Stimulated activated naive CD8-positive, alpha-beta T cell treated with anti-CD3 and anti-CD28 coated beads, Interleukin-15, Interleukin-2, amounts not matched to agents 100 ng/mL and 50 ng/mL, for 24 hours (primary cell): ENCODE results near the gene C19orf25.
"Not testable (repeated sequence)": the region's sequence is repeated elsewhere in the genome, so short reads cannot be mapped to it uniquely, and the experiment has no call there.

ENCODE experiments used
- H3K27ac Mint-ChIP-seq: one replicate; pipeline ENCODE4 v1.8.0; 2021; ENCODE audit warnings: mild to moderate bottlenecking, mixed read lengths
- H3K27me3 Mint-ChIP-seq: one replicate; pipeline ENCODE4 v1.8.0; 2021; ENCODE audit warnings: mixed read lengths
- H3K36me3 Mint-ChIP-seq: one replicate; pipeline ENCODE4 v1.8.0; 2021; ENCODE audit warnings: low read depth, mixed read lengths
- H3K4me1 Mint-ChIP-seq: one replicate; pipeline ENCODE4 v1.8.0; 2021; ENCODE audit warnings: low read depth, mixed read lengths
- H3K4me3 Mint-ChIP-seq: one replicate; pipeline ENCODE4 v1.8.0; 2021; ENCODE audit warnings: mild to moderate bottlenecking, mixed read lengths
- H3K9me3 Mint-ChIP-seq: one replicate; pipeline ENCODE4 v1.8.0; 2021; ENCODE audit warnings: mixed read lengths

C19orf25 gene

DNA sequence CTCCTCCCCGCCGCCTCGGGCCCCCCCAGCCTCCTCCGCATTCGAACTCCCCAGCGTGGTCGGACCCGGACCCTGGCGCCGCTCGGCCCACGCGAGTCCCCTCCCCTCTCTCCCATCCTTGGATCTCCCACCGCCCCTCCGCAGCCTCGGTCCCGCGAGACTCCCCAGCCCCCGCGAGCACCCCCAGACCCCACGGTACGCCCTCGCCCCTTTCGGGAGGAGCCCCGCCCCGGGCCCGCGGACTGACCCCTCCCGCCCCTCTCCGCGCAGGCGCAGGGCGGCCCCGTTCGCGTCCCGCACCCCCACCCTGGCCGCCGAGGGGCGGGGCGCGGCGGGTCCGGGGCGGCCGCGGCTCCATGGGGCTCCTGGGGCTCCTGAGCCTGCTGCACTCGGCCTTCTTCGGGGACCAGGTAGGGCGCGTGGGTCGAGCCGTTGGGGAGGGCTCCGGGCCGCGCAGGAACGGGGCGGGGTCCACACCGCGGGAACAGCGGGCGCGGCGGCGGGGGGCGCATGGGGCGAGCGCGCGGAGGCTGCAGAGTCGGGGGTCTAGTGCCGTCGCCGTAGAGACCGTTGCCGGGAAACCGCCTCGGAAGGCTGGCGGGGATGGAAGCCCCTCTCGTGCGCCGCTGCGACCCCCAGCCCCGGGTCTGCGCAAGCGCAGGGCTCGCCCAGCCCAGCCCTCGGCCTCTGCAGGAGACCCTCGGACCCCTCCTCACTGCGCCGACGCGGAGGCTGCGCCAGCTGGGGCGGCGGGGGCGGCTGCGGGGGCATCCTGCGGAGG lies 32.9 kb downstream of the C19orf25 start:
- H3K27ac Mint-ChIP-seq, result no peak overlapping the region
- peaks cover 18% of the 10 kb centered on the region for H3K36me3 Mint-ChIP-seq
- no peak overlapping the region for H3K4me3 Mint-ChIP-seq

DNA sequence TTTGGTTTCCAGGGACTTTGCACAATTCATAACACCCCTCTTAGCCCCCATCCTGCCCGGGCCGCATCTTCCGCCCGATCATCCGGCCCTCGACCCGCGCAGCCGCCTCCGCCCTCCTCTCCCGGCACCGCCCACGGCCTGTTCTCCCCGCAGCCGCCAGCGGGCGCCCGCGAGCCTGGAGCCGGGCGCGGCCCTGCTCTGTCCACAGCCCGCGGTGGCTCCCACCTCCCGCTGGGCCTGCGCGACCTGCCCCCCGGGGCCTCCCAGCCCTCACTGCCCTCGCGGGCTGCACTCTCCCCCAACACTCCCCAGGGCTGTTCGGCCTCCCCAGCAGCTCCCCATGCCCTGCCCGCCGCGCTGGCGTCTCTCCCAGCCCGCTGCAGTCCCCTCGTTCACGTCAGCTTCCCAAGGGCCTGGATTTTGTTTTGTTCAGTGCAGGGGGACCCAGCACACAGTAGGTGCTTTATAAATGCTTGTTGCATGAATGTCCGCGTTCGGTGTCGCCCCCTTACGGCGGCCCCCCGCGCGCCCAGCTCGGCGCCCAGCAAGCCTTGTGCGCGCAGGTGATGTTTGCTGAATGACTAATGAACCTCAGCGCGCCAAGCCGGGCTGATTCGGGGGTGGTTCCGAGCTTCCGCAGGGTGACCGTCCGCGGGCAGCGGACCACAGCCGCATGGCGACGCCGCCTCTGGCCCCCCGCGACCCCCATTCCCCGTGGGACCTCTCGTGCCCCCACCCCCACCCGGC lies 33.7 kb downstream of the C19orf25 start:
- no peaks in the 10 kb centered on the region for H3K9me3 Mint-ChIP-seq
- peak overlapping the region; percentile 60 for H3K4me3 Mint-ChIP-seq
- peaks cover 28% of the 10 kb centered on the region for H3K4me1 Mint-ChIP-seq
- peaks cover 25% of the 10 kb centered on the region for H3K36me3 Mint-ChIP-seq
- H3K27me3 Mint-ChIP-seq, result peaks cover 25% of the 10 kb centered on the region
- H3K27ac Mint-ChIP-seq, result no peak overlapping the region

More for the DNA sequence above, 32.9 kb downstream of the C19orf25 start:
- H3K27me3 Mint-ChIP-seq, result peaks cover 33% of the 10 kb centered on the region
- no peaks in the 10 kb centered on the region for H3K9me3 Mint-ChIP-seq
- H3K4me1 Mint-ChIP-seq, result peaks cover 23% of the 10 kb centered on the region

GRCh38 chr19:1441677-1442438 lies 37.2 kb downstream of the C19orf25 start:
- peaks cover 47% of the 10 kb centered on the region for H3K4me1 Mint-ChIP-seq
- peaks cover 44% of the 10 kb centered on the region for H3K36me3 Mint-ChIP-seq
- H3K27ac Mint-ChIP-seq, result peak overlapping the region; percentile 75
- H3K9me3 Mint-ChIP-seq, result no peaks in the 10 kb centered on the region
- H3K27me3 Mint-ChIP-seq, result no peaks in the 10 kb centered on the region
- peak overlapping the region; percentile 94 for H3K4me3 Mint-ChIP-seq

DNA sequence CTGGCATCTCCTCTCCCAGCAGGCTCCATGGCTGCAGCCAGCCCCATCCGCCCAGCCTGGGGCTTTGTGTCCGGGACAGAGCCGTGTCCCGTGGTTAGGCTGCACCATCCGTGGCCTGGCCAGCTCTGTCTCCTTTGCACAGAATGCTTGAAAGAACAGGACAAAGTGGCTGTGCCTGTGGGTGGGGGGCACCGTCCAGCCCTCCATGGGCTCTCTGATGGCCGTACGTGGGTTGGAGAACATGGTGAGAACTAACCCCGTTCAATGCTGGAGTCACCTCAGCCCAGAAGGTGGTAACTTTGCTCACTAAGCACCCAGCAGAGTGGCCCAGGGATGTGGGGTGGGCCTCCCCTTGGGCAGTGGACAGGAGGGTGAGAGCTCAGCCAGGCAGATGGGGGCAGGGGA lies 38.0 kb downstream of the C19orf25 start:
- Mint-ChIP-seq H3K36me3 (peaks cover 44% of the 10 kb centered on the region), H3K9me3 (no peaks in the 10 kb centered on the region), H3K27me3 (no peaks in the 10 kb centered on the region), H3K27ac (peak overlapping the region; percentile 75), H3K4me1 (peaks cover 47% of the 10 kb centered on the region), H3K4me3 (peak overlapping the region; percentile 94)

- Mint-ChIP-seq H3K27me3 (no peaks in the 10 kb centered on the region), H3K4me1 (peaks cover 46% of the 10 kb centered on the region), H3K9me3 (no peaks in the 10 kb centered on the region), H3K27ac (peak overlapping the region; percentile 75), H3K36me3 (peaks cover 49% of the 10 kb centered on the region), H3K4me3 (peak overlapping the region; percentile 94)
These were observed 38.6 kb downstream of the C19orf25 start for GRCh38 chr19:1440418-1440801.

- H3K9me3 Mint-ChIP-seq, H3K27me3 Mint-ChIP-seq: not testable (repeated sequence)
- Mint-ChIP-seq H3K4me1 (peaks cover 39% of the 10 kb centered on the region), H3K27ac (peak overlapping the region; percentile 100), H3K36me3 (peaks cover 52% of the 10 kb centered on the region), H3K4me3 (peak overlapping the region; percentile 94)
These were observed 39.2 kb downstream of the C19orf25 start for GRCh38 chr19:1439525-1440417.

- no peaks in the 10 kb centered on the region for H3K9me3 Mint-ChIP-seq
- peak overlapping the region; percentile 100 for H3K27ac Mint-ChIP-seq
- H3K4me1 Mint-ChIP-seq, result peaks cover 39% of the 10 kb centered on the region
- H3K27me3 Mint-ChIP-seq, result no peaks in the 10 kb centered on the region
- peaks cover 52% of the 10 kb centered on the region for H3K36me3 Mint-ChIP-seq
- H3K4me3 Mint-ChIP-seq, result peak overlapping the region; percentile 94
These were observed 40.1 kb downstream of the C19orf25 start for GRCh38 chr19:1438933-1439354.

DNA sequence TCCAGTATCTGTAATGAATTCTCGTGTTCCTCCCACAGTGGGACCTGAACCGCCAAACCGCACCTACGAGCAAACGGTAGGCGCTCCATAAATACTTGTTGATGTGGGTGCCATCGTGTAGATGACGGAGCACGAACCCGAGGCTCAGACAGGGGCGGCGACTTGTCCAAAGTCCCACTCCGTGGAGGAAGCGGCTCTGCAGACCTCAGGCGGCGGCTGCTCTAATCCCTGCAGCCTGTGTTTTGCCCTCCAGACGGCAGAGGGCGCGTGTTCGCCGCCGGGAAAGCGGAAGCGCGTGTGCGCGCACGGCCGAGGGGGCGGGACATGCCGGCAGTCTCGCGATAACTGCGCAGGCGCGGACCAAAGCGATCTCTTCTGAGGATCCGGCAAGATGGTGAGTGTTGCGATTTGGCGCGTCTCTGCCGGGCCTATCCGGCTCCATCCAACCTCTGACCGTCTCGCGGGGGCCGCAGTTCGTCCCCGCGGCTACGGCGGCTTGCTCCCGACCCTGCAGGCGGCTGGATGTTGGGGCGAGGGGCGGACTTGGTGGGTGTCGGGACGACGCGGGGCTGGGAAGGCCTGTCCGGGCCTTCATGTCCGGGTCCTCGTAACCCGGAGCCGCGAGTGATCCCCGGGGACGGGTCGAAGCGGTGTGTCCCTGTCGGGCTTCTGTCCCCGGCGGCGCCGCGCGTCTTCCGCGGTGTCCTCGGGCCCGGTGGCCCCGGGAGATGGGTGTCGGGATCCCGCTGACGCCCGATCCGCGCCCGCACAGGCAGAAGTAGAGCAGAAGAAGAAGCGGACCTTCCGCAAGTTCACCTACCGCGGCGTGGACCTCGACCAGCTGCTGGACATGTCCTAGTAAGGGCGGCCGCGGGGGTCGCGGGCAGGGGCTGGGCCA lies 40.7 kb downstream of the C19orf25 start, which contains the start of gene RPS15:
TSS of gene RPS15 (plus strand) at position 362 of the 898 bp plus-strand sequence. CDS start at position 392, 30 bp downstream.
- Mint-ChIP-seq H3K4me1 (peaks cover 39% of the 10 kb centered on the region), H3K9me3 (no peaks in the 10 kb centered on the region), H3K36me3 (peaks cover 52% of the 10 kb centered on the region), H3K27me3 (no peaks in the 10 kb centered on the region), H3K4me3 (peak within 1 kb of the TSS; percentile 94), H3K27ac (peak within 1 kb of the TSS; percentile 100)

DNA sequence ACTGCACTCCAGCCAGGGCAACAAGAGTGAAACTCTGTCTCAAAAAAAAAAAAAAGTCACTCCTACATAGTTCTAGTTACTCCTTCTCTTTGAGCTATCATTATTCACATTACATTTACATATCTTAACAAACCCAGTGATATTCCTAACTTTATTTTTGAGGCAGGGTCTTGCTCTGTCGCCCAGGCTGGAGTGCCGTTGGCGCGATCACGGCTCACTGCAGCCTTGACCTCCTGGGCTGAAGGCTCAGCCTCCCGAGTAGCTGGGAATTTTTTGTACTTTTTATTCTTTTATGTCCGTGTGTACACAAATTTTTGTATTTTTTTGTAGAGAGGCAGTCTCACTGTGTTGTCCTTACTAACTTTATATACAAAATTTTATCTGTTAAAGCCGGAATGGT lies 41.4 kb downstream of the C19orf25 start:
- peaks cover 36% of the 10 kb centered on the region for H3K4me1 Mint-ChIP-seq
- peaks cover 49% of the 10 kb centered on the region for H3K36me3 Mint-ChIP-seq
- peak overlapping the region; percentile 100 for H3K27ac Mint-ChIP-seq
- H3K27me3 Mint-ChIP-seq, result no peaks in the 10 kb centered on the region
- peak overlapping the region; percentile 94 for H3K4me3 Mint-ChIP-seq
- no peaks in the 10 kb centered on the region for H3K9me3 Mint-ChIP-seq

GRCh38 chr19:1435378-1435989 lies 43.5 kb downstream of the C19orf25 start:
- Mint-ChIP-seq H3K36me3 (peaks cover 28% of the 10 kb centered on the region), H3K4me3 (no peak overlapping the region), H3K9me3 (no peaks in the 10 kb centered on the region), H3K4me1 (peaks cover 24% of the 10 kb centered on the region), H3K27me3 (no peaks in the 10 kb centered on the region), H3K27ac (peak overlapping the region; percentile 56)

DNA sequence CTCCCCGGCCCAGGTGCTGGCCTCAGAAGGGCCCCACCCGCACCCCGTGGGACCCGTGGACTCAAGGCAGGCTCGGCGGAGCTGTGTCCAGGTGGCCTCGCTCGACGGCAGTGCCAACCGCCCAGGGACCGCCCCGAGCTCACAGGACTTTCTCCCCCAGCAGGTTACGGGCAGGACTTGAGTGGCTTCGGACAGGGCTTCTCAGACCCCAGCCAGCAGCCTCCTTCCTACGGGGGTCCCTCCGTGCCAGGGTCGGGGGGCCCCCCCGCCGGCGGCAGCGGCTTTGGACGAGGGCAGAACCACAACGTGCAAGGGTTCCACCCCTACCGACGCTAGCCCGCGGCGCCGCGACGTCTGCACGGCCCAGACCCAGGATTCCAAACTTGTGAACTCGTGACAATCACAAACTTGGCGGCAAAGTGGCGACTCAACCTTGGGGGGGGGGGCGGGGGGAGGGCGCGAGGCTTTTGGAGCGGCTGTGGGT lies 44.4 kb downstream of the C19orf25 start:
- Mint-ChIP-seq H3K36me3 (peaks cover 20% of the 10 kb centered on the region), H3K27ac (no peak overlapping the region), H3K4me1 (peaks cover 15% of the 10 kb centered on the region), H3K27me3 (no peaks in the 10 kb centered on the region), H3K4me3 (no peak overlapping the region), H3K9me3 (no peaks in the 10 kb centered on the region)

DNA sequence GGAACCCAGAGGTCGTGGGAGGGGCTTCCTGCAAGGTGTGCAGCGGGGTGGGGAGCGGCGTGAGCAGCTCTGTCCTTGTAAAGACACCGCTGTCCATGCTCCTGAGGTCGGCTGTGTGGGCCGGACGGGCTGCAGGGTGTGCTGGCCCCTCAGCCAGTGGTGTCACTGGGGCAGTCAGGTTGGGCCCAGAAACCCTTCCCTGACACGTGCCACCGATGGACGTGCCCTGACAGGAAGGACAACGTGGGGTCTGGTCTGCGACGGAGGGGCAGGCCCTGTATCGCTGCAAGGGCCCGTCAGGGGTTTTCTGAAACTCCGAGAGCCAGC lies 45.0 kb downstream of the C19orf25 start:
- Mint-ChIP-seq H3K9me3 (no peaks in the 10 kb centered on the region), H3K4me1 (peaks cover 10% of the 10 kb centered on the region), H3K27me3 (no peaks in the 10 kb centered on the region), H3K27ac (no peak overlapping the region), H3K4me3 (no peak overlapping the region), H3K36me3 (peaks cover 13% of the 10 kb centered on the region)
